Stomach (tissue), 9 donors: ENCODE measurements around the gene CHSY3. TPM values are rescaled to one million over a fixed set of nuclear protein-coding genes. Genes with fewer than 3 reads are reported as not detected.

Experiments
- DNase-seq, 2 donors: peaks; one replicate each; pipeline versions ENCODE4 v3.0.0 to v3.0.0-alpha.2; 2013 to 2019
- H3K27ac ChIP-seq, 5 donors: fragments of 200-600 bp in 4 of 5; sonication (generic) in 4 of 5; one replicate each; pipeline ENCODE4 v1.5.1; 2013 to 2019; ENCODE audit warnings: mild to moderate bottlenecking in 1 of 5, moderate library complexity in 1 of 5
- H3K27me3 ChIP-seq, 3 donors: fragments of 200-600 bp; sonication (generic); one replicate each; pipeline ENCODE4 v1.5.1; 2017 to 2019; ENCODE audit warnings: mixed run types in 1 of 3
- H3K36me3 ChIP-seq, 4 donors: fragments of 200-600 bp; sonication (generic); 1 replicate in 3 of 4; 2 replicates in 1 of 4; pipeline ENCODE4 v1.5.1; 2016 to 2019
- H3K4me1 ChIP-seq, 4 donors: fragments of 200-600 bp; sonication (generic); one replicate each; pipeline ENCODE4 v1.5.1; 2016 to 2019
- H3K4me3 ChIP-seq, 4 donors: fragments of 200-600 bp; sonication (generic) in 3 of 4; one replicate each; pipeline ENCODE4 v1.5.1; 2016 to 2019; ENCODE audit warnings: mild to moderate bottlenecking in 1 of 4
- H3K9me3 ChIP-seq, 4 donors: fragments of 200-600 bp; sonication (generic); one replicate each; pipeline ENCODE4 v1.5.1; 2016 to 2019
- EP300 ChIP-seq: sonication (generic); formaldehyde crosslinking; IDR thresholded peaks from one replicate; pipeline ENCODE4 v1.6.1; 2017; ENCODE audit warnings: antibody characterized with exemption
- POLR2A ChIP-seq, 4 donors: fragments of 450-650 bp; IDR thresholded peaks; one replicate each; pipeline ENCODE4 v1.6.1; 2016; ENCODE audit warnings: antibody characterized with exemption in 4 of 4, control low read depth in 2 of 4, mild to moderate bottlenecking in 1 of 4, moderate library complexity in 1 of 4
- POLR2AphosphoS5 ChIP-seq, 3 donors: sonication (generic); formaldehyde crosslinking; IDR thresholded peaks; one replicate each; pipeline ENCODE4 v1.6.1; 2016; ENCODE audit warnings: antibody characterized with exemption in 3 of 3
- WGBS, 5 donors: extraction: QIAGEN DNeasy Blood & Tissue Kit in 3 of 5; methylation state at CpG; one replicate each; pipeline versions ENCODE4 v1.1.5 to v1.1.7; 2013 to 2018; 5-methylcytosine and 5-hydroxymethylcytosine counted together
- intact Hi-C: fragments of 100-400 bp; cut with DNase I; formaldehyde crosslinking; loops from one replicate; pipeline ENCODE4 v1.15.1; 2023; ENCODE audit warnings: low total_unique reads
- polyA plus RNA-seq, 3 donors: library from polyadenylated mRNA; stranded (reverse); fragments of 200-250 nt; gene quantifications; one replicate each; pipeline ENCODE4 v1.2.3, GENCODE V29; 2013
- total RNA-seq, 5 donors: library from RNA; depleted of rRNA; stranded (reverse); fragments of >200 nt; gene quantifications; one replicate each; pipeline versions ENCODE4 v1.1.0 to v1.2.3, GENCODE V29; 2014 to 2016
- TF ChIP-seq, protein P1 (sequence below), 7 experiments: fragments of 450-650 bp in 4 of 7; fragments of 200-600 bp in 3 of 7; sonication (generic) in 3 of 7; IDR thresholded peaks; one replicate each; pipeline ENCODE4 v1.5.1; 2016 to 2019; ENCODE audit warnings: antibody characterized with exemption in 7 of 7, control low read depth in 2 of 7, mild to moderate bottlenecking in 1 of 7
- donor health status: healthy with polysubstance abuse.
- donor health status: Bipolar disorder and iron deficiency.
- donor health status: healthy.

Gene CHSY3
- total and polyA plus RNA-seq, 8 donors: under 0.01 to 6.1 (median 0.31) TPM; not detected in 1

DNA sequence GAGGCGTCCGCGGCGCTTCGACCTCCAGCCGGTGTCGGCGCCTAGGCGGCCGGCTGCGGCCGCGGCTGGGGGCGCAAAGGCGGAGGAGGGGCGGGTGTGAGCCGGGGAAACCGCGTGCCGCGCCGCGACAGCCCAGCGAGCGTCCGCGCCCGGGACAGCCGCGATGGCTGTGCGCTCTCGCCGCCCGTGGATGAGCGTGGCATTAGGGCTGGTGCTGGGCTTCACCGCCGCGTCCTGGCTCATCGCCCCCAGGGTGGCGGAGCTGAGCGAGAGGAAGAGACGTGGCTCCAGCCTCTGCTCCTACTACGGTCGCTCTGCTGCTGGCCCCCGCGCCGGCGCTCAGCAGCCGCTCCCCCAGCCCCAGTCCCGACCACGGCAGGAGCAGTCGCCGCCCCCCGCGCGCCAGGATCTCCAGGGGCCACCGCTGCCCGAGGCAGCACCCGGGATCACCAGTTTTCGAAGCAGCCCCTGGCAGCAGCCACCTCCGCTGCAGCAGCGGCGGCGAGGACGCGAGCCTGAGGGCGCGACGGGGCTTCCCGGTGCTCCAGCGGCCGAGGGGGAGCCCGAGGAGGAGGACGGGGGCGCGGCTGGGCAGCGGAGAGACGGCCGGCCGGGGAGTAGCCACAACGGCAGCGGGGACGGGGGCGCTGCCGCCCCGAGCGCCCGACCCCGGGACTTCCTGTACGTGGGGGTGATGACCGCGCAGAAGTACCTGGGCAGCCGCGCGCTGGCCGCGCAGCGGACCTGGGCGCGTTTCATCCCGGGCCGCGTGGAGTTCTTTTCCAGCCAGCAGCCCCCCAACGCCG, 605 bp downstream of the CHSY3 start:
- no peaks in the 10 kb centered on the region for H3K9me3 ChIP-seq
- H3K36me3 ChIP-seq: no peaks in the 10 kb centered on the region
- peaks cover 0 to 53% (median 25%) of the 10 kb centered on the region in 3 donors for H3K27me3 ChIP-seq
- H3K4me3 ChIP-seq: peak overlapping the region; percentile 68 to 91 (median 70)
- TF ChIP-seq, protein P1, sequence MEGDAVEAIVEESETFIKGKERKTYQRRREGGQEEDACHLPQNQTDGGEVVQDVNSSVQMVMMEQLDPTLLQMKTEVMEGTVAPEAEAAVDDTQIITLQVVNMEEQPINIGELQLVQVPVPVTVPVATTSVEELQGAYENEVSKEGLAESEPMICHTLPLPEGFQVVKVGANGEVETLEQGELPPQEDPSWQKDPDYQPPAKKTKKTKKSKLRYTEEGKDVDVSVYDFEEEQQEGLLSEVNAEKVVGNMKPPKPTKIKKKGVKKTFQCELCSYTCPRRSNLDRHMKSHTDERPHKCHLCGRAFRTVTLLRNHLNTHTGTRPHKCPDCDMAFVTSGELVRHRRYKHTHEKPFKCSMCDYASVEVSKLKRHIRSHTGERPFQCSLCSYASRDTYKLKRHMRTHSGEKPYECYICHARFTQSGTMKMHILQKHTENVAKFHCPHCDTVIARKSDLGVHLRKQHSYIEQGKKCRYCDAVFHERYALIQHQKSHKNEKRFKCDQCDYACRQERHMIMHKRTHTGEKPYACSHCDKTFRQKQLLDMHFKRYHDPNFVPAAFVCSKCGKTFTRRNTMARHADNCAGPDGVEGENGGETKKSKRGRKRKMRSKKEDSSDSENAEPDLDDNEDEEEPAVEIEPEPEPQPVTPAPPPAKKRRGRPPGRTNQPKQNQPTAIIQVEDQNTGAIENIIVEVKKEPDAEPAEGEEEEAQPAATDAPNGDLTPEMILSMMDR (IDR thresholded peaks at IDR 0.05): no peak
- no peak for TF ChIP-seq EP300
- no peak for TF ChIP-seq POLR2AphosphoS5 (IDR thresholded peaks at IDR 0.05)
- TF ChIP-seq POLR2A (IDR thresholded peaks at IDR 0.05): no peak
- peaks cover 7 to 34% (median 29%) of the 10 kb centered on the region in 4 donors for H3K4me1 ChIP-seq
- intact Hi-C loops: no loop called here
- DNase-seq: peak in 1 of 2 donors; percentile 65
- 0 to 1% (median 0%) methylated on average over 17 to 105 of the region's 105 CpGs for WGBS, 5 donors
- H3K27ac ChIP-seq: peak overlapping the region; percentile 57 to 83 (median 81)

DNA sequence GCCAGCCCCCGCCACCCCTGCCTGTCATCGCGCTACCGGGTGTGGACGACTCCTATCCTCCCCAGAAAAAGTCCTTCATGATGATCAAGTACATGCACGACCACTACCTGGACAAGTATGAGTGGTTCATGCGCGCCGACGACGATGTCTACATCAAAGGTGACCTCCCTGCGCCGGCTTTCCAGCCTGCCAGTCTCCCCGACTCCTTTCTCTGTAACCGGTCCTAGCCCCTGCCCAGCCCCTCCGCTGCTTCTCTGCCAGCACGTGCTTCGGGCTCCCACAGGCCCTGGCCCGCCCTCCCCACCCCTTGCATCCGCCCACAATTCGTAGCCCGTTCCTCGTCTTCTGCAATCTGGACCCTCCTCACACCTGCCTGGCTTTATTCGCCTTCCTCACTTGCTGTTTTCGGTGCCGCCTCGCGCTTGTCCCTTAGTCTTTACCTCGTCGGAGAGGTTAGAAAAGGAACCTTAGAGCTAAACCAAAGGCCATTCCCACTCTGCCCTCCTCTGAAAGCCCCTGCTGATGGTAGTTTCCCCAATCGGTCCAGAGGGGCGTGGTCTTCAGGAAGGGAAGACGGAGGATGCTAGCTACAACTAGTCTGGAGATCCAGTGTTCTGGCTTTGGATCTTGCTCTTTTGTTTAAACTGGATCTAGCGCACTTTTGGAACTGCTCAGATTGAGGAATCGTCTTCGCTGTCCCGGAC, 1.4 kb downstream of the CHSY3 start:
- peak in 1 of 2 donors; percentile 54 for DNase-seq
- peaks cover 7 to 34% (median 29%) of the 10 kb centered on the region in 4 donors for H3K4me1 ChIP-seq
- intact Hi-C loops: no loop called here

DNA sequence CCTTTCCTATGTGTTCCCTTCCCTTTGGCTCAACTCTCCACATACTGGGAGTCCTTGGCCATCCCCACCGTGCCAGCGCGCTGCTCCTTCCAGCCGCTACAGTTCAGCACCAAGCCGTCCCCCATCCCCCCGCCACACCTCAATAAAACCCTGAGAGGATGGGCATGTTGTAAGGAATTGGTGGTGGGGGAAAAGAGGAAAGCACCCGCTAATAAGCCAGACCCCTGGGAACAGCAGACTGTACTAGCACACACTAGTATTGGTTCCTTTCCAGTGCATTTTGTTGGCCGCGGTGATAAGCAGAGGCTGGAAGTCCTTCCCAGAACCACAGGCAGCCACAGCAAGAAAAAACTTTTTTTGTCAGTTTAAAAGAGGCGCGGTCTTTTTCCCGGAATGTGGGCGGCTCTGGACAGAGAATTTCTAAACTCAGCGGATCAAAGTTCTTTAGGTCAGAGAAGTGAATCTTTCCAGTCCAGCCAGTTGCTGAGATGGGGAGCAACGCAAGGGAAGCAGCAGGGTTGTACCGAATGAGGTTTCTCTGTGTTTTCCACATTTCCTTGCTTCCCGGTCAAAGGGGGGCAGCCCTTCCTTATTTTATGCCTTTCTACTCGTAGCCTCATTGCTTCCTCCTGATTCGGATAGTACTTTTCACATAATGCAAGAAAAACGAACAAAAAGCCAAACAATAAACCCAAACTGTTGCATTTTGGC, 2.1 kb downstream of the CHSY3 start:
- intact Hi-C loops: no loop called here
- Histone ChIP-seq H3K9me3 (no peaks in the 10 kb centered on the region), H3K27me3 (peaks cover 0 to 53% (median 25%) of the 10 kb centered on the region in 3 donors), H3K36me3 (no peaks in the 10 kb centered on the region), H3K4me3 (peak overlapping the region; percentile 68 to 91 (median 70)), H3K4me1 (peaks cover 7 to 34% (median 29%) of the 10 kb centered on the region in 4 donors), H3K27ac (no peak overlapping the region)
- peak in 1 of 2 donors; percentile 63 for DNase-seq
- WGBS, 5 donors: 4 to 6% (median 5%) methylated on average over 20 of the region's 20 CpGs
- TF ChIP-seq, protein P1 (IDR thresholded peaks at IDR 0.05): no peak
- TF ChIP-seq POLR2AphosphoS5 (IDR thresholded peaks at IDR 0.05) (no peak), POLR2A (IDR thresholded peaks at IDR 0.05) (no peak), EP300 (no peak)

More for the DNA sequence above, 1.4 kb downstream of the CHSY3 start:
- Histone ChIP-seq H3K36me3 (no peaks in the 10 kb centered on the region), H3K9me3 (no peaks in the 10 kb centered on the region), H3K27me3 (peaks cover 0 to 53% (median 25%) of the 10 kb centered on the region in 3 donors), H3K4me3 (peak overlapping the region; percentile 68 to 91 (median 70)), H3K27ac (peak overlapping the region in 2 of 5 donors; percentile 81 to 83)
- 1 to 2% (median 2%) methylated on average over 32 to 37 of the region's 37 CpGs for WGBS, 5 donors
- TF ChIP-seq EP300 (no peak), POLR2A (IDR thresholded peaks at IDR 0.05) (no peak), POLR2AphosphoS5 (IDR thresholded peaks at IDR 0.05) (no peak)
- TF ChIP-seq, protein P1 (IDR thresholded peaks at IDR 0.05): no peak

DNA sequence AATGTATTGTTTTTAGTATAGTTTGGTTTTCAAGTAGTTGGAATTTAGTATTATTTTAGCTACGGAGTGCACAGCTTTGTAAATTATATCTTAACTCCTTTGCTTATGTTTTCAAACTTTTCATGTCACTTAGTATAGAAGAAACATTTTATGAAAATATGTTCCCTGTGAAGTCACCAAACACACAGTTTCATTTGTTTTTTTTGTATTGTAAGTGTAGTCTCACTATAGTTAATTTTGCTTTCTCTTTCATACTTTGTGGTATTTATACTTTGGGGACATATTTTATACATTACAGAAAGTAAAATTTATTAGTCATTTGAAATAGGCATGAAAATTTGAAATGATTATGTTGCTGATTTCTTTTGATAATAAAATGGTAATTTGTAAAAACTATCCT, 5.0 kb downstream of the CHSY3 start:
- intact Hi-C loops: no loop called here
- Histone ChIP-seq H3K9me3 (no peaks in the 10 kb centered on the region), H3K27me3 (peaks cover 0 to 44% (median 25%) of the 10 kb centered on the region in 3 donors), H3K36me3 (no peaks in the 10 kb centered on the region), H3K27ac (no peak overlapping the region), H3K4me3 (no peak overlapping the region), H3K4me1 (peaks cover 7 to 26% (median 23%) of the 10 kb centered on the region in 4 donors)
- TF ChIP-seq EP300: no peak
- no peak for TF ChIP-seq POLR2A (IDR thresholded peaks at IDR 0.05)
- TF ChIP-seq, protein P1 (IDR thresholded peaks at IDR 0.05): no peak
- no peak for TF ChIP-seq POLR2AphosphoS5 (IDR thresholded peaks at IDR 0.05)
- no peak for DNase-seq
- WGBS, 5 donors: 83 to 91% (median 87%) methylated on average over 1 of the region's 1 CpG
